Loucy (cell line): Measurements from ENCODE around the gene CIBAR2.

Source experiments
- CTCF ChIP-seq: fragments of 200-600 bp; sonication (generic); conservative IDR thresholded peaks from 2 replicates; pipeline ENCODE4 v1.5.1; 2014; ENCODE audit warnings: mild to moderate bottlenecking, antibody characterized with exemption, low read length
- EZH2phosphoT487 ChIP-seq: fragments of 200-600 bp; IDR thresholded peaks from 2 replicates; pipeline ENCODE4 v1.6.1; 2018; ENCODE audit warnings: antibody characterized with exemption, mild to moderate bottlenecking, moderate library complexity, borderline replicate concordance

GRCh38 chr16:85066346-85066885 lies 45.9 kb downstream of the CIBAR2 start:
- TF ChIP-seq CTCF (no peak), EZH2phosphoT487 (no peak)
